Measurements from ENCODE around the gene PIBF1.

DNA sequence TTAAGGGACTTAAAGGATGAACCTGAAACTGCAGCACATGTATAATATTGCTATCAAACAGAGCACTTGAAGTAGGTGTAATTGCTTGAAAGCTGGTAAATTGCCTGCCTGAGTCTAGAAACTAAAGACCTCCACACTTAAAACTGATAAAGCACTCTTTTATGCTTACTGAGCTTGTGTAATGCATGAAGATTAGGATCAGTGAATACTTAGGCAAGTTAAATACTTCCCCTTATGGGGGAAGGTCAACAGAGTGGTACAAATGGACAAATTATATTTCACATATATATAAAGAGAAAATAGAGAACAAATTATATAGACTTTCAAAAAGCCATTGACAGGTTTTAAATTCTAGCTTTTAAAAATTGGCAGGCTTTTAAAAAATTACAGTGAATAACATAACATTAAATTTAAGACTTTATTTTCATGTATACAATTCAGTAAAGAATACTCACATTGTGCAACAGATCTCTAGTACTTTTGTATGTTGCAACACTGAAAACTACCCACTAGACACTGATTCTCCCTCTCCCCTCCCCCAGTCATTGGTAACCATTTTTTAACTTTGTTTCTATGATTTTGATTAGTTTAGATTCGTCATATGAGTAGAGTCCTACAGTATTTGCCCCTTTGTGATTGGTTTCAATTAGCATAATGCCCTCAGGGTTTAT, 23.9 kb downstream of the PIBF1 start:
- TF ChIP-seq ATF3 (CRISPR knock-in tag; conservative IDR thresholded peaks at IDR 0.05) (no peak), CTCF (IDR thresholded peaks at IDR 0.05) (no peak), PRDM15 (CRISPR knock-in tag; IDR thresholded peaks at IDR 0.05) (no peak), CBFB (CRISPR knock-in tag; IDR thresholded peaks at IDR 0.05; ENCODE audit: low read depth) (no peak), CREB1 (CRISPR knock-in tag; IDR thresholded peaks at IDR 0.05) (no peak), ZNF281 (CRISPR knock-in tag; IDR thresholded peaks at IDR 0.05) (no peak), SMAD4 (CRISPR knock-in tag; IDR thresholded peaks at IDR 0.05) (no peak)
- TF ChIP-seq, protein P1, sequence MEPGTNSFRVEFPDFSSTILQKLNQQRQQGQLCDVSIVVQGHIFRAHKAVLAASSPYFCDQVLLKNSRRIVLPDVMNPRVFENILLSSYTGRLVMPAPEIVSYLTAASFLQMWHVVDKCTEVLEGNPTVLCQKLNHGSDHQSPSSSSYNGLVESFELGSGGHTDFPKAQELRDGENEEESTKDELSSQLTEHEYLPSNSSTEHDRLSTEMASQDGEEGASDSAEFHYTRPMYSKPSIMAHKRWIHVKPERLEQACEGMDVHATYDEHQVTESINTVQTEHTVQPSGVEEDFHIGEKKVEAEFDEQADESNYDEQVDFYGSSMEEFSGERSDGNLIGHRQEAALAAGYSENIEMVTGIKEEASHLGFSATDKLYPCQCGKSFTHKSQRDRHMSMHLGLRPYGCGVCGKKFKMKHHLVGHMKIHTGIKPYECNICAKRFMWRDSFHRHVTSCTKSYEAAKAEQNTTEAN (CRISPR knock-in tag; IDR thresholded peaks at IDR 0.05), result no peak

Measured in WTC11 (cell line).